ENCODE measurements around the gene RAB37. TPM values are rescaled to one million over a fixed set of nuclear protein-coding genes. Genes with fewer than 3 reads are reported as not detected.
A peak's percentile ranks its signal among the peaks of the same experiment; 100 is the strongest.

The RAB37 gene
- total RNA-seq, 1 experiment from 2014 or later = 2.5 TPM

GRCh38 chr17:74779501-74779900, 42.4 kb downstream of the RAB37 start:
- no peak overlapping the region for H3K27ac Mint-ChIP-seq
- Histone ChIP-seq H4K20me1 (ENCODE audit: control insufficient read depth, insufficient read depth, insufficient read length) (no peaks in the 10 kb centered on the region), H4K8ac (replicated peaks; ENCODE audit: insufficient read length, low read depth, low read length) (no peak overlapping the region), H3K79me1 (ENCODE audit: insufficient read depth, low read depth, low read length, poor library complexity, severe bottlenecking) (no peaks in the 10 kb centered on the region), H2BK12ac (ENCODE audit: insufficient read length, low read depth, low read length) (no peak overlapping the region), H4K91ac (ENCODE audit: insufficient read length, low read depth, low read length) (no peak overlapping the region), H3K9me3 (ENCODE audit: control insufficient read depth, low read depth, low read length) (no peaks in the 10 kb centered on the region), H3K14ac (ENCODE audit: insufficient read depth, low read length) (no peak overlapping the region), H3K23ac (ENCODE audit: insufficient read length, low read depth, low read length) (no peak overlapping the region), H3K56ac (ENCODE audit: insufficient read length, low read depth, low read length) (no peak overlapping the region), H2AFZ (ENCODE audit: low read length) (no peak overlapping the region), H2BK20ac (ENCODE audit: low read depth, low read length, poor library complexity, severe bottlenecking) (no peak overlapping the region), H3K4me2 (ENCODE audit: insufficient read depth, insufficient read length, low read length) (no peak overlapping the region), H2BK5ac (ENCODE audit: insufficient read length, low read length) (no peak overlapping the region), H2BK120ac (ENCODE audit: low read depth, low read length, poor library complexity, severe bottlenecking) (no peak overlapping the region), H3K18ac (ENCODE audit: insufficient read length, low read depth, low read length) (no peak overlapping the region), H3K23me2 (ENCODE audit: insufficient read length, low read depth, low read length, poor library complexity, severe bottlenecking) (peaks cover 10% of the 10 kb centered on the region), H4K5ac (ENCODE audit: insufficient read length, low read depth, low read length) (no peak overlapping the region), H3K27ac (ENCODE audit: insufficient read length, low read depth, low read length) (no peak overlapping the region), H3K27me3 (ENCODE audit: insufficient read depth, low read length) (no peaks in the 10 kb centered on the region), H2BK15ac (ENCODE audit: low read depth, low read length) (no peak overlapping the region), H3K9ac (ENCODE audit: extremely low read depth, insufficient read length, low read length) (no peak overlapping the region), H2AK5ac (ENCODE audit: insufficient read length, low read length) (no peak overlapping the region), H3K4me1 (ENCODE audit: insufficient read depth, low read length) (no peaks in the 10 kb centered on the region; the same call in none of the 2 replicates), H3K79me2 (ENCODE audit: insufficient read depth, low read length) (no peaks in the 10 kb centered on the region), H3K4ac (ENCODE audit: low read depth, low read length) (no peak overlapping the region), H3T11ph (ENCODE audit: low read length) (no peak overlapping the region)
- H3K27me3 Mint-ChIP-seq (ENCODE audit: low read depth) = no peaks in the 10 kb centered on the region
- no peak for DNase-seq
- no peak for TF ChIP-seq CTCF (conservative IDR thresholded peaks at IDR 0.05)
- H3K9me3 Mint-ChIP-seq = no peaks in the 10 kb centered on the region
- no CpG with 5 or more reads among the region's 8 CpGs for WGBS (ENCODE audit: extremely low coverage, insufficient read length, low lambda C conversion rate)
- H3K4me3 Mint-ChIP-seq = 0 out of 5 replicates have a peak overlapping the region, but pooled peaks of 1 of the 2 experiments have one; percentile 14
- H3K36me3 Mint-ChIP-seq (ENCODE audit: insufficient read depth in 1 of 3, low read depth in 3 of 3) = peaks cover 1 to 23% (median 8%) of the 10 kb centered on the region in 3 experiments
- peaks cover 18 to 38% of the 10 kb centered on the region in 2 experiments for H3K4me1 Mint-ChIP-seq

Measured in H9 (cell line).